Bronchial epithelial cell (primary cell): Measurements from ENCODE around the gene DNASE1L2. TPM values are rescaled to one million over a fixed set of nuclear protein-coding genes. Genes with fewer than 3 reads are reported as not detected.

Experiments
- DNase-seq: peaks from one replicate; pipeline ENCODE4 v3.0.0-alpha.2; 2010; ENCODE audit warnings: low read depth
- FAIRE-seq: peaks from 2 replicates; lab custom pipeline; 2011; peaks lifted over from hg19 to GRCh38; lab: Jason Lieb, UNC
- H3K27me3 ChIP-seq: 2 replicates; pipeline ENCODE4 v1.5.1; 2011; ENCODE audit warnings: low read length; ENCODE audit not compliant: control insufficient read depth, insufficient read depth
- H3K36me3 ChIP-seq: 2 replicates; pipeline ENCODE4 v1.5.1; 2011; ENCODE audit warnings: low read length; ENCODE audit not compliant: control insufficient read depth, insufficient read depth
- H3K4me3 ChIP-seq: 2 replicates; pipeline ENCODE4 v1.5.1; 2011; ENCODE audit warnings: mild to moderate bottlenecking, low read depth, low read length, control low read depth
- total RNA-seq: library from RNA; depleted of rRNA; stranded (reverse); fragments of >200 nt; gene quantifications from 2 replicates; pipeline ENCODE4 v1.2.1, GENCODE V29; 2014
- TF ChIP-seq, protein P1 (sequence below): IDR thresholded peaks from 2 replicates; pipeline ENCODE4 v1.5.1; 2011; ENCODE audit warnings: mild to moderate bottlenecking, moderate library complexity, low read length, control low read depth, inconsistent platforms; ENCODE audit not compliant: insufficient read depth, severe bottlenecking

Gene DNASE1L2
- total RNA-seq, 1 donor from 2014 or later: under 0.01 TPM

GRCh38 chr16:2195322-2196161 lies 40.7 kb upstream of the DNASE1L2 start:
- FAIRE-seq: no peak
- TF ChIP-seq, protein P1, sequence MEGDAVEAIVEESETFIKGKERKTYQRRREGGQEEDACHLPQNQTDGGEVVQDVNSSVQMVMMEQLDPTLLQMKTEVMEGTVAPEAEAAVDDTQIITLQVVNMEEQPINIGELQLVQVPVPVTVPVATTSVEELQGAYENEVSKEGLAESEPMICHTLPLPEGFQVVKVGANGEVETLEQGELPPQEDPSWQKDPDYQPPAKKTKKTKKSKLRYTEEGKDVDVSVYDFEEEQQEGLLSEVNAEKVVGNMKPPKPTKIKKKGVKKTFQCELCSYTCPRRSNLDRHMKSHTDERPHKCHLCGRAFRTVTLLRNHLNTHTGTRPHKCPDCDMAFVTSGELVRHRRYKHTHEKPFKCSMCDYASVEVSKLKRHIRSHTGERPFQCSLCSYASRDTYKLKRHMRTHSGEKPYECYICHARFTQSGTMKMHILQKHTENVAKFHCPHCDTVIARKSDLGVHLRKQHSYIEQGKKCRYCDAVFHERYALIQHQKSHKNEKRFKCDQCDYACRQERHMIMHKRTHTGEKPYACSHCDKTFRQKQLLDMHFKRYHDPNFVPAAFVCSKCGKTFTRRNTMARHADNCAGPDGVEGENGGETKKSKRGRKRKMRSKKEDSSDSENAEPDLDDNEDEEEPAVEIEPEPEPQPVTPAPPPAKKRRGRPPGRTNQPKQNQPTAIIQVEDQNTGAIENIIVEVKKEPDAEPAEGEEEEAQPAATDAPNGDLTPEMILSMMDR: no peak
- no peak for DNase-seq
- peak overlapping the region; percentile 31 for H3K4me3 ChIP-seq
- H3K27me3 ChIP-seq: peaks cover 4% of the 10 kb centered on the region
- H3K36me3 ChIP-seq: no peaks in the 10 kb centered on the region

- TF ChIP-seq, protein P1: no peak
- peak within 1 kb of the TSS; percentile 31 for H3K4me3 ChIP-seq
- no peaks in the 10 kb centered on the region for H3K36me3 ChIP-seq
- DNase-seq: no peak
- peaks cover 4% of the 10 kb centered on the region for H3K27me3 ChIP-seq
- no peak for FAIRE-seq
Measured at GRCh38 chr16:2196162-2196980, 39.9 kb upstream of the DNASE1L2 start, which contains the start of gene CASKIN1. TSS of gene CASKIN1 (minus strand) at chr16:2196605. CDS start at chr16:2196432, 173 bp downstream.

DNA sequence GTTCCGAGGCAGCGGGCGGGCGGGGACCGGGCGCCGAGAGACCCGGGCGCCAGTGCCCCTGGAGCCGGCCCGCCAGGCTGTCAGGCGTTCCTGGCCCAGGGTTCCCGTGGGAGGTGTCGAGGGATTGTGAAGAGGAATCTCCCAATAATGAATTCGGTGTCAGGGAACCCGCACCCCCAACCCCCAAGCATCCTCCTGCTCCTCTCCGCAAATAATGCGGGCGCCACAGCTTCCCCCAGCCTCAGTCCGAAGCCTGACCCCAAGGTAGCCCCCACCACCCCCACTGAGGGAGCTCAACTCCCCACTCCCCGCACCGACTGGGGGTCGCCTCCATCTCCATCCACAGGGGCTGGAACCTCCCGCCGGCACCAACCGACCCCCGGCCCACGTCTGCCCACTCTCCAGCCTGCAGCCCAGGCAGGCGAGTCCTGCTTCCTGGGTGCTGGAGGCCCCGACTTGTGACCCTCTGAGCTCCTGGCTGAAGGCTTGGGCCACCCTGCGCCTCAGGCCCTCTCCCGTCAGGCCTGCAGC lies 39.2 kb upstream of the DNASE1L2 start:
- H3K36me3 ChIP-seq: no peaks in the 10 kb centered on the region
- no peak for DNase-seq
- peaks cover 4% of the 10 kb centered on the region for H3K27me3 ChIP-seq
- TF ChIP-seq, protein P1: no peak
- H3K4me3 ChIP-seq: no peak overlapping the region
- FAIRE-seq: no peak

- FAIRE-seq (no peak), DNase-seq (no peak)
- TF ChIP-seq, protein P1: no peak
- no peaks in the 10 kb centered on the region for H3K36me3 ChIP-seq
- no peak overlapping the region for H3K4me3 ChIP-seq
- H3K27me3 ChIP-seq: peaks cover 4% of the 10 kb centered on the region
Measured at GRCh38 chr16:2197765-2198164, 38.5 kb upstream of the DNASE1L2 start.

GRCh38 chr16:2198283-2198682 lies 38.0 kb upstream of the DNASE1L2 start:
- Histone ChIP-seq H3K4me3 (no peak overlapping the region), H3K36me3 (no peaks in the 10 kb centered on the region), H3K27me3 (peaks cover 4% of the 10 kb centered on the region)
- TF ChIP-seq, protein P1: no peak
- DNase-seq: no peak
- FAIRE-seq: no peak
